Kidney epithelial cell (primary cell): ENCODE data around the gene NR4A1. TPM values are rescaled to one million over a fixed set of nuclear protein-coding genes. Genes with fewer than 3 reads are reported as not detected.

Experiments used
- DNase-seq: peaks from one replicate; pipeline ENCODE4 v3.0.0-alpha.2; 2010; ENCODE audit warnings: low read depth
- H3K27me3 ChIP-seq: 2 replicates; pipeline ENCODE4 v1.6.0; 2011; ENCODE audit warnings: low read length; ENCODE audit not compliant: control insufficient read depth, insufficient read depth
- H3K36me3 ChIP-seq: 2 replicates; pipeline ENCODE4 v1.5.1; 2011; ENCODE audit warnings: low read length; ENCODE audit not compliant: control insufficient read depth, insufficient read depth
- H3K4me3 ChIP-seq: 2 replicates; pipeline ENCODE4 v1.5.1; 2011; ENCODE audit warnings: low read depth, mild to moderate bottlenecking, control low read depth, low read length
- total RNA-seq: library from RNA; depleted of rRNA; stranded (reverse); fragments of >200 nt; gene quantifications from 2 replicates; pipeline ENCODE4 v1.2.3, GENCODE V29; 2015
- TF ChIP-seq, protein P1 (sequence below): IDR thresholded peaks from 2 replicates; pipeline ENCODE4 v1.5.1; 2011; ENCODE audit warnings: mild to moderate bottlenecking, moderate library complexity, low read length, control low read depth, inconsistent platforms; ENCODE audit not compliant: insufficient read depth, poor library complexity, severe bottlenecking

NR4A1 gene
- total RNA-seq, 1 donor from 2014 or later = 9.2 TPM

DNA sequence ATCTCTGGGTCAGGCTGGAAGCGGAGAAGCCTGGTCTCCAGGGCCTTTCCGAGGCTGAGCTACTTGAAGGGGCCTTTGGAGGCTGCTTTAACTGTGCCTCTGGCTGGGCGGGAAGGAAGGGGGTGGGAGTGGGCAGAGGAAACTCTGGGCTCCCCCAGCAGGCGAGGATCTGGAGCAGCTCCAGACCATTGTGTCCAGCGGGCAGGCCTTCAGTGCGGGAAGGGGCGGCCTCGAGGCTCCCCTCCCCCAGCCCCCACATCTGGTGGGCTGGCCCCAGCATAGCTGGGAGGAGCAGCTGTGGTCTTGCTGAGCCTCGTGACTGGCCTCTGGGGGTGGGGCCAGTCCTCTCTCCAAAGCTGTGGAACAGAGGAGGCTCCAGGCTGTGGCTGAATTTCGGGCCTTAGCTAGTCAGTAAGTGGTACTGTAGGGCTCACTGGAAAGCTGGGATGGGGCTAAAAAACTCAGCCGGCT is 41.1 kb upstream of the NR4A1 start:
- Histone ChIP-seq H3K4me3 (no peak overlapping the region), H3K36me3 (no peaks in the 10 kb centered on the region), H3K27me3 (peaks cover 27% of the 10 kb centered on the region)
- DNase-seq = no peak
- TF ChIP-seq, protein P1, sequence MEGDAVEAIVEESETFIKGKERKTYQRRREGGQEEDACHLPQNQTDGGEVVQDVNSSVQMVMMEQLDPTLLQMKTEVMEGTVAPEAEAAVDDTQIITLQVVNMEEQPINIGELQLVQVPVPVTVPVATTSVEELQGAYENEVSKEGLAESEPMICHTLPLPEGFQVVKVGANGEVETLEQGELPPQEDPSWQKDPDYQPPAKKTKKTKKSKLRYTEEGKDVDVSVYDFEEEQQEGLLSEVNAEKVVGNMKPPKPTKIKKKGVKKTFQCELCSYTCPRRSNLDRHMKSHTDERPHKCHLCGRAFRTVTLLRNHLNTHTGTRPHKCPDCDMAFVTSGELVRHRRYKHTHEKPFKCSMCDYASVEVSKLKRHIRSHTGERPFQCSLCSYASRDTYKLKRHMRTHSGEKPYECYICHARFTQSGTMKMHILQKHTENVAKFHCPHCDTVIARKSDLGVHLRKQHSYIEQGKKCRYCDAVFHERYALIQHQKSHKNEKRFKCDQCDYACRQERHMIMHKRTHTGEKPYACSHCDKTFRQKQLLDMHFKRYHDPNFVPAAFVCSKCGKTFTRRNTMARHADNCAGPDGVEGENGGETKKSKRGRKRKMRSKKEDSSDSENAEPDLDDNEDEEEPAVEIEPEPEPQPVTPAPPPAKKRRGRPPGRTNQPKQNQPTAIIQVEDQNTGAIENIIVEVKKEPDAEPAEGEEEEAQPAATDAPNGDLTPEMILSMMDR = no peak

DNA sequence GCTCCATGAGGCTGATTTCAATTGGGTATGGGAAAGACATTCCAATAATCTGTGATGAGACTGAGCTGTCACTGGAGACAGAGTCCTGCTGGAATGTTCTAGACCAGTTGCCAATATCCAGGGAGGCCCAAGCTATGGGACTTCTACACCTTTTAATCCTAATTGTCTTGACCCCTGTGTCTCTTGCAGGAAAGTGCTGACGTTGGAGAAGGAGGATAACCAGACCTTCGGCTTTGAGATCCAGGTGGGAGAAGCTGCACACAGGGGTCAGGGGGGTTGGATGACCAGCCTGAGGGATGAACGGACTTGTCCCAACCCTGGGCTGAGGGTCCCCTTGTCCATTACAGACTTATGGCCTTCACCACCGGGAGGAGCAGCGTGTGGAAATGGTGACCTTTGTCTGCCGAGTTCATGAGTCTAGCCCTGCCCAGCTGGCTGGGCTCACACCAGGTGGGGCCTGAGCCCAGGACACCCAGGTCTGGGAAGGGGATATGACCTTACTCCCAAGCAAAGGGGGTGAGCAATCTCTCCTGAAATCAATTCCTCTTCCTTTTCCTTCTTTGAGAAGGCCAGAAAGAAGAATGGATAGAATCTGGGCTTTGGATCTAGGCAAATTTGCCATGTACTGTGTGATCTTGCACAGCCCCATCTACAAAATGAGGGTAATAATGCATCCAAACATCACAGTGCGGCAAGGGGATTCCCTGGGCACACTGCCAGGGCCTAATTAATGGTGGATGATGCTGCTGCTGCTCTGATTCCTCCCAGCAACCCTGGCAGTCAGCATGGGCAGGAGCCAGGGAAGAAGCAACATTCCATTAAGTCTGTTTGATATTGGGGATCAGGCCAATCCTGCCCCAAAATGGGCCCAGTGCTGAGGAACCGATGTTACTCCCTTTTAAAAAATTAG is 40.3 kb upstream of the NR4A1 start:
- no peak overlapping the region for H3K4me3 ChIP-seq
- peaks cover 24% of the 10 kb centered on the region for H3K27me3 ChIP-seq
- DNase-seq = no peak
- no peaks in the 10 kb centered on the region for H3K36me3 ChIP-seq
- TF ChIP-seq, protein P1 = no peak

DNA sequence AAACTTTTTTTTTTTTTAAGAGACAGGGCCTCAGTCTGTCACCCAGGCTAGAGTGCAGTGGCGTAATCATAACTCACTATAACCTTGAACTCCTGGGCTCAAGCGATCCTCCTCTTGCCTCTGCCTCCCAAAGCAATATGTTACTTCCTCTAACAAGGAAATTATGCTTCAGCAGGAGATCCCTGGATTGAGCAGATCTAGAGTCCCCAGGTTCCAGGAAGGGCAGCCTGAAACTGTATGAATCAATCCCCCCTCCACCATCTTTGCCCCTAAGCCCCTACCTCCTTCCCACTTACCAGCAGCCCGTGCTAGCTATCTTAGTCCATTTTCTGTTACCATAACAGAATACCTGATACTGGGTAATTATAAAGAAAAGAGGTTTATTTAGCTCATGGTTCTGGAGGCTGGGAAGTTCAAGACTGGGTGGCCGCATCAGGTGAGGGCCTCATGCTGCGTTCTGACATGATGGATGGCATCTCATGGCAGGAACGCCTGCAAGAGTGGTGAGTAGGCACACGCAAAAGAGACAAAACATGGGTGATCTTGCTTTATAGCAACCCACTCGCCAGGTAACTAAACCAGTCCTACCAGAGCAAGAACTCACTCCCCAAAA is 39.5 kb upstream of the NR4A1 start:
- H3K36me3 ChIP-seq = no peaks in the 10 kb centered on the region
- TF ChIP-seq, protein P1 = no peak
- no peak overlapping the region for H3K4me3 ChIP-seq
- peaks cover 18% of the 10 kb centered on the region for H3K27me3 ChIP-seq
- DNase-seq = no peak

DNA sequence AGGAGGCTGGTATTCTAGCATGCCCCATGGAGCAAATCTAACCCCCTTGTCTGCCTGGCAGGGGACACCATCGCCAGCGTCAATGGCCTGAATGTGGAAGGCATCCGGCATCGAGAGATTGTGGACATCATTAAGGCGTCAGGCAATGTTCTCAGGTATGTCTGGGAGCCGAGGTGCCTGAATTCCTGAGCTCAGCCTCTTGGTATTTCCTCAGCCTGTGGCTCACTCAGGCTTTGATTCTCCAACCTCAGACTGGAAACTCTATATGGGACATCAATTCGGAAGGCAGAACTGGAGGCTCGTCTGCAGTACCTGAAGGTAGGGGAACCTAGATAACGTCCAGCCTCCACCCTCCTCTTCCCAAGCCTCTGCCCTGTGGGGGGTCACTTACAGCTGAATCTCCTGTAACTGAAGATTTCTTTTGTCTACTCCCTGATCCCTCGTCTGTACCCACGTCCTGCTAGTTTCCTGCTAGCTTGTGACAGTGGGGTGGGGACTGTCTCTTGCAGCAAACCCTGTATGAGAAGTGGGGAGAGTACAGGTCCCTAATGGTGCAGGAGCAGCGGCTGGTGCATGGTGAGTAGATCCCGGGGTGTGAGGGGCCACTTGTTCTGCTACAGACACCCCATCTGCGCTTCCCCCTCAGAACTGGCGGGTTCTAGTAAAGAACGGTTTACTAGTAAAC is 37.5 kb upstream of the NR4A1 start:
- Histone ChIP-seq H3K4me3 (no peak overlapping the region), H3K27me3 (peaks cover 6% of the 10 kb centered on the region), H3K36me3 (no peaks in the 10 kb centered on the region)
- TF ChIP-seq, protein P1 = no peak
- no peak for DNase-seq

DNA sequence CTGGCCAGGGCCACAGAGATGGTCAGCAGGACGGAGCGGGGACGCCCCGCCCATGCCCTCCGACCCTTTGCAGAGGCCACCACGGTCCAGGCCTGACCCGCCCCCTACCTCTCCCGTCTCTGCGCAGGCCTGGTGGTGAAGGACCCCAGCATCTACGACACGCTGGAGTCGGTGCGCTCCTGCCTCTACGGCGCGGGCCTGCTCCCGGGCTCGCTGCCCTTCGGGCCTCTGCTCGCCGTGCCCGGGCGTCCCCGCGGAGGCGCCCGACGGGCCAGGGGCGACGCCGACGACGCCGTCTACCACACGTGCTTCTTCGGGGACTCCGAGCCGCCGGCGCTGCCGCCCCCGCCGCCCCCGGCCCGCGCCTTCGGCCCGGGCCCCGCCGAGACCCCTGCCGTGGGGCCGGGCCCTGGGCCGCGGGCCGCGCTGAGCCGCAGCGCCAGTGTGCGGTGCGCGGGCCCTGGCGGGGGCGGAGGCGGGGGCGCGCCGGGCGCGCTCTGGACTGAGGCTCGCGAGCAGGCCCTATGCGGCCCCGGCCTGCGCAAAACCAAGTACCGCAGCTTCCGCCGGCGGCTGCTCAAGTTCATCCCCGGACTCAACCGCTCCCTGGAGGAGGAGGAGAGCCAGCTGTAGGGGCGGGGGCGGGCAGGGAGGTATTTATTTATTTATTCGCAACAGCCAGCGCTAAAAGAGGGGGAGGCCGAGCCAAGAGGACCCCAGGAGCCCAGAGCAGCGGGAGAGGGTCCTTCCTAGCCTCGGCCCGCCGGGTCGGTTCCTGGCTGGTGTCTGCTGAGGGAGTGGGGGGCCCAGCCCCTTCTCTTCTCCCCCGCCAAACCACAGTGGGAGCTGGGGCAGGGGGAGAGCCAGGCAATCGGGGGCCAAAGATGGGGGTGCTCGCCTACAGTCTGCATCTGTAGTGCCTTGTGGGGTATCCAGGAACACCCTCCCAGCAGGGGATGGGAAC is 36.4 kb upstream of the NR4A1 start:
- no peaks in the 10 kb centered on the region for H3K36me3 ChIP-seq
- DNase-seq = no peak
- TF ChIP-seq, protein P1 = no peak
- no peak overlapping the region for H3K4me3 ChIP-seq
- peaks cover 6% of the 10 kb centered on the region for H3K27me3 ChIP-seq
